ENCODE data around the gene NXNL1.
"Not testable (repeated sequence)": the region's sequence is repeated elsewhere in the genome, so short reads cannot be mapped to it uniquely, and the experiment has no call there.

The NXNL1 gene

DNA sequence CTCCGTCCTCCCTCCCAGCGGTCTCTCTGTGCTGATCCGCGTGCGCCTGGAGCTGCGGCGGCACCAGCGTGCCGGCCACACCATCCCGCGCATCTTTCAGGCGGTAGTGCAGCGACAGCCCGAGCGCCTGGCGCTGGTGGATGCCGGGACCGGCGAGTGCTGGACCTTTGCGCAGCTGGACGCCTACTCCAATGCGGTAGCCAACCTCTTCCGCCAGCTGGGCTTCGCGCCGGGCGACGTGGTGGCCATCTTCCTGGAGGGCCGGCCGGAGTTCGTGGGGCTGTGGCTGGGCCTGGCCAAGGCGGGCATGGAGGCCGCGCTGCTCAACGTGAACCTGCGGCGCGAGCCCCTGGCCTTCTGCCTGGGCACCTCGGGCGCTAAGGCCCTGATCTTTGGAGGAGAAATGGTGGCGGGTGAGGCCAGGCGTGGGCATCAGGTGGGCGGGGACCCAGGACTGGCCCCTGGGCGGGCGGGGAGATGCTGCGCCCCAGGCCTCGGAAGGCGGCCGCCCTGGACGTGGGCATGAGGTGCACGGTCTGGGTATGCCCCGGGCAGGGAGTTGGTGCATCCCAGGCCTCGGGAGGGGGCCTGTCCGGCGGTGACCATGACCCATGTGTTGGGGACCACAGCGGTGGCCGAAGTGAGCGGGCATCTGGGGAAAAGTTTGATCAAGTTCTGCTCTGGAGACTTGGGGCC lies 26.0 kb upstream of the NXNL1 start:
- no peak for DNase-seq (ENCODE audit: low read depth in 2 of 2)

DNA sequence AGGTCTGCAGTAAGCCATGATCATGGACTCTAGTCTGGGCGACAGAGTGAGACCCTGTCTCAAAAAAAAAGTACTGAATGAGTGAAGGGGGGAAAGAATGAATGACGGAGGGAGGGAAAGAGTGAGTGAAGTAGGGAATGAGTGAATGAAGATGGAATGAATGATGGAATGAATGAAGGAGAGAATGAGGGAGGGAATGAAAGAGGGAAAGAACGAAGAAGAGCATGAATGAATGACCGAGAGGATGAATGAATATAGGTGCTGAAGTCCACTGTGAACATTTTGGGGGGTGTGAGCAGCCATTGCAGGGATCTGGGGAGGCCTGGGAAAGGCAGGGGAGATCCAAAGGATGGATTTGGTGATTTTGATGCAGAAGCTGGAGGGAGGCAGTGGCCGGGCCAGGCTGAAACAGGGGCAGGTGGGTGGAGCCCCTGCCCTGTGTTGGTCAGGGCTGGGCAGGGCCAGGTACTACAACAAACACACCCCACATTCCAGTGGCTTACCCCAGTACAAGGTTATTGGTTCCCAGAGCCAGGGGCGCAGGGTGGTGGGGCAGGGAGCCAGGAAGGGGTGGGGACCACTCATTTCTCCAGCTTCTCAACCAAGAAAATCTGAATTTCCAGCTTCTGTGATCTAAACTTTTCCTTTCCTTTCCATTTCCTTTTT lies 23.9 kb upstream of the NXNL1 start:
- DNase-seq (ENCODE audit: low read depth in 2 of 2): no peak

DNA sequence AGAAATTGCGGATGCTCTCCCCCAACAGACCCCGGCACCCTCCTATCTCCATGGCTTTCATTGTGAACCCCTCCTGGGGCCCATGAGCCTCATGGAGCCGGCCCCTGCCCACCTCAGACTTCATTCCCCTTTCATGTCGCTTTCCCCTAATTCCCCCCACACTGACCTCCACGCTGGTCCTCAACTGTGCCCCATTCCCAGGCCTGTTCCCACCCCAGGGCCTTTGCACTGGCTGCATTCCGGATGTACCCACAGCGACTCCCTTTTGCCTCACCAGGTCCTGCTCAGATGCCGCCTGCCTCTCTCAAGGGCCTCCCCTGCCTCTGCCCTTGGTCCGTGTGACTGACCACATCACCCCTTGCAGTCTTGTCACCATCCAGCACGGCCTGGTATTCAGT lies 22.9 kb upstream of the NXNL1 start:
- no peak for DNase-seq (ENCODE audit: low read depth in 2 of 2)

DNA sequence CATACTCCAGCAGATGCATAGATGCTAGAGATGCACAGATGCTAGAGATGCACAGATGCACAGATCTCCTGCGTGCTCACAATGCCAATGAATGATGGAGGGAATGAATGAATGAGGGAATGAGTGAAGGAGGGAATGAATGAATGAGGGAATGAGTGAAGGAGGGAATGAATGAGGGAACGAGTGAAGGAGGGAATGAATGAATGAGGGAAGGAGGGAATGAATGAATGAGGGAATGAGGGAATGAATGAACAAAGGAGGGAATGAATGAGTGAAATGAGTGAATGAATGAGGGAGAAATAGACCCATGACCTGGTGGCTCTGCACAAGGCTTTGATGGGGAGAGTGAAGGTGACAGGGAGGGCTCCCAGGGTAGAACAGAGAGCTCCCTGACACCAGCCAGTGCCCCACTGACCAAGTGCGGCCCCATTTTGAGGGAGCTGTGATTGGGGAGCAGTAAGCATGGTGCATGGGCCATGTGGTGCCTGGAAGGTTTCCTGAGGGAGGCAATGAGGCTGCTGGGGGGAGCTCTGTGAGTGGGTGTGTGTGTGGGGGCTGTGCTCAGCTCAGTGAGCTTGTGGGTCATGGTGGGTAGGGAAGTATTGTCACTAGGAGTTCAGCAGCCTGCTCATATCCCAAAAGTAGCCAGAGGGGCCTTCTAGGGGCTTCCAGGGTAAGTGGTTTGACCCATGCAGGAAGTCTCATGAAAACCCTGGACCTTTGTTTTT lies 22.3 kb upstream of the NXNL1 start:
- DNase-seq (ENCODE audit: low read depth in 2 of 2): no peak

DNA sequence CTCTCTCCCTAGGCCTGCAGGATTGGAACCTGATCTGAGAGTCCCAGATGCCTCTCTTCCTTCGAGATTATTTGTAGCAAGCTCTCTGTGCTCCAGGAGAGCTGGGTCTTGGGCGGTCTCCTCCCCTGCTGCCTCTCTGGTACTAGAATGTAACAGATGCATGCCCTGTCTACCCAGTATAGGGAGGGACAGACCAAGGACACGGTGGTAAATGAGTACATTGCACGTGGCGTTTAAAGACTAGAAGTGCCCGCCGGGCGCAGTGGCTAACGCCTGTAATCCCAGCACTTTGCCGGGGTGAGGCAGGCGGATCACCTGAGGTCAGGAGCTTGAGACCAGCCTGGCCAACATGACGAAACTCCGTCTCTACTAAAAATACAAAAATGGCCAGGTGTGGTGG lies 21.3 kb upstream of the NXNL1 start:
- no peak for DNase-seq (ENCODE audit: low read depth in 2 of 2)

DNA sequence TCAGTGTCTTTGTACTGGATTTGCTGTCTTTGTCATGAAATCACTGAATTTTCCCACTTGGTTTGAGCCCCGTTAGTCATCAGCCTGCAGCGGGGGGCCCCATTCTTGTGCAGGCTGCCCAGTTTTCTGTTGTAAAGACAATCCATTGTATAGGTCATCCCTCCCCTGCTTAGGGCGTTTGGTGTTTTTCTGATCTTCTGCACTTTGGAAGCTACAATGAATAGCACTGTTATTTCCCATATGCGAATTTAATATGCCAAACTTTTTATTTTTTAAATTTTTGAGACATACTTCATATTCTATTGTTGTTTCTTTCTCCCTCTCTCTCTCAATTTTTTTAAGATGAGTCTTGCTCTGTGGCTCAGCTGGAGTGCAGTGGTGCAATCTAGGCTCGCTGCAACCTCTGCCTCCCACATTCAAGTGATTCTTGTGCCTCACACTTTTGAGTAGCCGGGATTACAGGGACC lies 18.6 kb upstream of the NXNL1 start:
- no peak for DNase-seq (ENCODE audit: low read depth in 2 of 2)

DNA sequence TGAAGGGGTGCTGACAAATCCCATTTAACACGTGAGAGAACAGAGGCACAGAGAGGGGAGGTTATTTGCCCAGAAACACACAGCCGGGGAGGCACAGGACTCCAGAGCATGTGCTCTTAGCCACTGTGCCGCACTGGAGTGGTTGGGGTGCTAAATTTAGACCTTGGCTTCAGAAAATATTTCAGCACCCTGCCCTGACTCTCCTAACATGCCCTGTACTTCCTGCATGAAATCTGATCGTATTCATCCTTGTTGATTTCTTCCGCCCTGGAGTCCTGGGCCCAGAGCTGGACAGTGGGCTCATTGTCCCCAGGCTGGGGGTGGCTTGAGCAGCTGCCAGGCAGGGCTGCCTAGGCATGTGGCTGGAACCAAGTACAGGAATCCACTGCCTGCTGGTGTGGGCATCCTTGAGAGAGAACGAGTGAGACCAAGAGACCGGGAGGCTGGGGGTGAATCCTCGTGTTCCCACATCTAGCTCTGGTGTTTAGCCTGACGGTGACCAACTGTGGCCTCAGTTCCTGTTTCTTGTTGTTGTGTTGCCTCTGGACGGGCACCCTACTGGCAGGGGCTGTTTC lies 14.9 kb upstream of the NXNL1 start:
- no peak for DNase-seq (ENCODE audit: low read depth in 2 of 2)

DNA sequence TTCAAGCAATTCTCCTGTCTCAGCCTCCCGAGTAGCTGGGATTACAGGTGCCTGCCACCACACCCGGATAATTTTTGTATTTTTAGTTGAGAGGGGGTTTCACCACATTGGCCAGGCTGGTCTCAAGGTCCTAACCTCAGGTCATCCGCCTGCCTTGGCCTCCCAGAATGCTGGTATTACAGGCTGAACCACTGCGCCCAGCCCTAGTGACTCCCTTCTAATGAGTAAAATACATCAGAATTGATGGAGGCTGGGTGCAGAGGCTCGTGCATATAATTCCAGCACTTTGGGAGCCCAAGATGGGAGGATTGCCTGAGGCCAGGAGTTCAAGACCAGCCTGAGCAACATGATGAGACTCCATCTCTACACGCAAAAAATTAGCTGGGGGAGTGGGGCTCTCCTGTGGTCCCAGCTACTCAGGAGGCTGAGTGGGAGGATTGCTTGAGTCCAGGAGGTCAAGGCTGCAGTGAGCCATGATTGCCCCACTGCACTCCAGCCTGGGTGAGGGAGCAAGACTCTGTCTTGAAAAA lies 14.3 kb upstream of the NXNL1 start:
- not testable (repeated sequence) for DNase-seq (ENCODE audit: low read depth in 2 of 2)

DNA sequence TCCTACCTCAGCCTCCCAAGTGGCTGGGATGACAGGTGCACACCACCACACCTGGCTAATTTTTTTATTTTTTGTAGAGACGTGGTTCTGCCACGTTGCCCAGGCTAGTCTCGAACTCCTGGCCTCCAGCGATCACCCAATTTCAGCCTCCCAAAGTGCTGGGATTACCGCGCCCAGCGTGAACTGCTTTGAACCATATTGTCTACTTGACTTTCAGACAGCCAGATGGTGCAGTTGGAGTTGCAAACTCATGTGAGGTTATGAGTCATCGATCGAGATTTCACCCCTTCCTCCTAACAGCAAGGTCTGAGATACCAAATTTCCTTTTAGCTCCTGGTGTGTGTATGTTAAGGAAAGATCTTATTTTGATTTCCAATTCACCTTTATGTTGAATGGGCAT lies 12.3 kb upstream of the NXNL1 start:
- DNase-seq (ENCODE audit: low read depth in 2 of 2): no peak

DNA sequence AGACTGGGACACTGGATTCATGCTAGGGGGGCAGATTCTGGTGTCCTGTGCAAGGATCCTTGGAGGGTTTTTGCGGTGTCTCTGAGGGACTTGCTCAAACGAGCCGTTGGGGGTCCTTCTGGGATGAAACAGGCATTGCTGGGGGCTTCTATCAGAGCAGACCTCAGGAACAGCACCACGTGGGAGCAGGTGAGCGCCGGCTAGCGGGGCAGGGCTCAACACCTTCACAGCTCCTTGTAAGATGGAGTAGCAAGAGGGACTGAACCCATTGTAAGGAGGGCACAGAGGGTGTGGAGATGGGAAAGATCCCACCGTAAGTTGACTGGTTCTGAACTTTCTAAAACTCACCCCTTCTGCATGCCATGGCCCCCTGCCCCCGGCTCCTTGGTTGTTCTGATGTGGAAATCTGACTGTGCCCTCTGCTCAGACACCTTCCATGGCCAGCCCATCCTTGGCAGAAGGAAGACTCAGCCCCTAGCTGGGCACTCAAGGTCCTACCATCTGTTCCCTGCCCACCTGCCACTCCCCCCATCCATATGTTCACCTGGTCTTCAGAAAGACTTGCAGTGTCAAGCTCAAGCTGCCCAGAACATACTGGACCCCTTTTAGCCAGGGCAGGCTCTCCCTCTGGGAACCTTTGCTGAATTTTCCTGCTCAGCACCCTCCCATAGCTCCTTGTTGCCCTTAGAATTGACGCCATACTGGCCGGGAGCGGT lies 10.8 kb upstream of the NXNL1 start:
- DNase-seq (ENCODE audit: low read depth in 2 of 2): no peak

DNA sequence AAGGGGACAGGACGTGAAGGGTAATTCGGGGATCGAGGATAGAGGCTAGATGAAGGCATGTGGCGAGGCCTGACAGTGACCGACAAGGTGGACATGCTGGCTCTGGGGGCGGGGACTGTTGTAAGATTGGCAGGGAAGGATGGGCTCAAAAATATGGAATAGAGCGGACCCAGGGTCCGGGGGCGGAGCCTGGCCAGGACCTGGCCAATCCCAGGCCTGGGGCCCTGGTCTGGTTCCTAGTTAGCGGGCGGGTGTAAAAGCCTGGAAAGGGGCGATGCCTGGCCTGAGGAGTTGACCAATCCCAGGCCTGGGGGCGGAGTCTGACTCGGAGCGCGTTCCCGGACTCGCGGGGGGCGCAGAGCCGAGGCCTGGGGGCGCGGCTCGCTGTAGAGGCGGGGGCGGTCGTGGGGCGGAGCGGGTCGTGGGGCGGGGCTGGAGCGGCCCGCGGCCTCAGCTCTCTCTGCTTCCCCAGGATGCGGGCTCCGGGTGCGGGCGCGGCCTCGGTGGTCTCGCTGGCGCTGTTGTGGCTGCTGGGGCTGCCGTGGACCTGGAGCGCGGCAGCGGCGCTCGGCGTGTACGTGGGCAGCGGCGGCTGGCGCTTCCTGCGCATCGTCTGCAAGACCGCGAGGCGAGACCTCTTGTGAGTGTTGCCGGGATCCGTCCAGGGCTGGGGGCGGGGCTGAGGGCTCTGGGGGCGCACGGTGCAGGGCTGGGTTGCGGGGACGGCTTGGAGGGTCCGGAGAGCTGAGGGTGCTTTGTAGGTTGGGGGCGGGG lies 9.5 kb upstream of the NXNL1 start, which contains the start of gene SLC27A1:
TSS of gene SLC27A1 (plus strand) at position 457 of the 774 bp plus-strand sequence. CDS start at position 474, 17 bp downstream.
- DNase-seq (ENCODE audit: low read depth in 2 of 2): peak; percentile 79 to 83

DNA sequence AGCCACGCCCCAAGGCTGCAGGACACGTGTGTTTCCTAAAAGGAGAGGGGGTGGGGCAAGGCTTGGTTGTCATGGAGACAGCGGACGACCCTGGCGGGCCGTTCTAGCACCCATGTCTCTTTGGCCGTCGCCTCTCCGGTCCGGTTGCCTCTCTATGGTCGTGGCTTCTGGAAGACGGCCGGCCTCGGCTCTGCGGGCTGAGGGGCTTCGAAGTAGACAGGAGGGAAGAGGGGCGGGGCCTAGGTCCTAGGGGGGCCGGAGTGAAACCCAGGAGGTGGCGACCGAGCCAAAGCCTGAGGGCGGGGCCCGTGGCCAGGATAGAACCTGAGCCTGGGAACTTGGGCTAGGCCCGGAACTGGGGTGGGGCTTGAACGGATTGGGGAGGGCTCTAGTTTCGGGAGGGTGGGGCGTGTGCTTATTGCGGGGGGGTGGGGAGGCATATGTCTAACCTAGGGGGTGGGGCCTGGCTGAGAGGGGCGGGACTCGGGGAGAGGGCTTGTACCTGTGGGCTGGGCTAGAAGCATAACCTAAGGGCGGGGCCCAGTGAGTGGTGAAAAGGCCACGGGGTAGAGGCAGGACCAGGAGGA lies 8.8 kb upstream of the NXNL1 start:
- DNase-seq (ENCODE audit: low read depth in 2 of 2): peak; percentile 86 to 90

DNA sequence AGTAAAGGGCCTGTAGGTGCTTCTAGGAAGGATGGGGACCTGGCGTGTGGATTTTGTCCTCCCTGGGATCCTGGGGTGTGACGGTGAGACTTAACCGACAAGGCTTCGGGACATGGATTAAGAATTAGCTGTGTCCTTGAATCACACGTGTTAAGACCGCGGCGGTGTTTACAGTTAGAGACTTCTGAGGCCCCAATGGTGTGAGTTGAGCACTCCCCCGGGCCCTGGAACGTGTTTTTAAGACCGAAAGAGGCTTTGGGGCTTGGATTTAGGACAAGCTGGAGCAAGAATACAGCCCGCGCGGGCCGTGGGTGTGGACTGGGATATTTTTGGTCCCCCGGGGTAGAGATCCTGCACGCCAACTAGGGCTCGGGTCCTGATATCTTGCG lies 8.4 kb upstream of the NXNL1 start:
- DNase-seq (ENCODE audit: low read depth in 2 of 2): no peak

DNA sequence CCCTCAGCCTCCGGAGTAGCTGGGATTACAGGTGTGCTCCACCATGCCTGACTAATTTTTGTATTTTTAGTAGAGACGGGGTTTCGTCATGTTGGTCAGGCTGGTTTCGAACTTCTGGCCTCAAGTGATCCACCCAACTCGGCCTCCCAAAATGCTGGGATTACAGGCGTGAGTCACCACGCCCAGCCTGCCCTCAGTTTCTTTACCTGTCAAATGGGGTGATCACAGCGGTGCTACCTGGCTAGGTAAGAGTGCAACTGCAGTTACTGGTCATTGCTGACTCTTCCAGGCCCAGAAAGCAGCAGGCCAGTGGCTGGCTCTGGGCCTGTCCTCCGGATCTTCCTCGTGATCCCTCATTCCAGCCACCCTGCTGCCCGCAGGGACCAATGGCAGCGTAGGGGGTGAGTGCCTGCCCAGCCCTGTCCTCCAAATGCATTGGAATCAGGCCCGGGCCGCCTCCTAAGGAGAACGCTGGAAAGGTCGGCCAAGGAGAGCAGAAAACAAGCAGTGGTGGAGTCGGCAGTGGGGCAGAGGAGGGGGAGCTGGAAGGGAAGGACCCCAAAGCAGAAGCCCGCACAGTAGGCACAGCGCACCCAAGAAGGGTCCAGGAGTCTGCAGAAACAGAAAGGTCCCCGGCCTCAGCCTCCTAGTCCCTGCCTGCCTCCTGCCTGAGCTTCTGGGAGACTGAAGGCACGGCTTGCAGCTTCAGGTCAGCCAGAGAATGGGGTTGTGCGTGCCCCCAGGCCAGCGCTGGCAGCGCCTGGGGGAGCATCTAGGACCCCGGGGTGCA lies 7.8 kb upstream of the NXNL1 start:
- DNase-seq (ENCODE audit: low read depth in 2 of 2): no peak

DNA sequence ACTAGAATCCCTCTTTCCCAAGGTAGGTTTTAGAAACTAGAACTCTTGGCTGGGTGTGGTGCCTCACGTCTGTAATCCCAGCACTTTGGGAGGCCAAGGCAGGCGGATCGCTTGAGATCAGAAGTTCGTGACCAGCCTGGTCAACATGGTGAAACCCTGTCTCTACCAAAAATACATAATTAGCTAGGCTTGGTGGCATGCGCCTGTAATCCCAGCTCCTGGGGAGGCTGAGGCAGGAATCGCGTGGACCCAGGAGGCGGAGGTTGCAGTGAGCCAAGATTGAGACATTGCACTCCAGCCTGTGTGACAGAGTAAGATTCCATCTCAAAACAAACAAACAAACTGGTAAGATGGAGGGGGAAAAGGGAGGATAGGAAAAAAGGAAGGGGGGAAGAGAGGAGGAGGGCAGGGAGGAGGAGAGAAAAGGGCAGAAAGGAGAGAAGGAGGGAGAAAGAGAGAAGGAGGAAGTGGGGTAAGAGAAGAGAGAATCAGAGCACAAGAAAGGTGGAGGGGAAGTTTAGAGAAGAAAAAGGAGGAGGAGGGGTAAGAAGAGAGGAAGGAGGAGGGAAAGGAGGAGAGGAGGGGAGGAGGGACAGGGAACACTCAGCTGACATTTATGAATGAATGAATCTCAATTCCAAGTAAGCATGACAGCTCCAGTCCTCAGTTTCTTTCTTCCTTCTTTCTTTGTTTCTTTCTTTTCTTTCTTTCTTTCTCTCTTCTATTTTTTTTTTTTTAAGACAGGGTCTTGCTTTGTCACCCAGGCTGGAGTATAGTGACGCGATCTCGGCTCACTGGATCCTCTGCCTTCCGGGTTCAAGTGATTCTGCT lies 7.0 kb upstream of the NXNL1 start:
- no peak for DNase-seq (ENCODE audit: low read depth in 2 of 2)

DNA sequence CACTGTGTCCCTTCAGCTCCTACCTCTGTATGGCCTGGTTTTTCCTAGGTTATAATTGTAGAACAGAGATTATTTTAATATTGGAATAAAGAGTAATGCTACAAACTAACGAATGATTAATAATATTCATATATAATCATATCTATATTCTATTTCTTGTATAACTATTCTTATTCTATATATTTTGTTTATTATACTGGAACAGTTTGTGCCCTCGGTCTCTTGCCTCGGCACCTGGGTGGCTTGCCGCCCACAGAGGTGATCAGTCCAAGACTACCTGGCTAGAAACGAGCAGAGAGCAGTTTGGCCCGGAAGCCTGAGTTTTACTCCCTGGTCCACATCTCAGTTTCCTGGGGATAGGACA lies 5.7 kb upstream of the NXNL1 start:
- DNase-seq (ENCODE audit: low read depth in 2 of 2): no peak

DNA sequence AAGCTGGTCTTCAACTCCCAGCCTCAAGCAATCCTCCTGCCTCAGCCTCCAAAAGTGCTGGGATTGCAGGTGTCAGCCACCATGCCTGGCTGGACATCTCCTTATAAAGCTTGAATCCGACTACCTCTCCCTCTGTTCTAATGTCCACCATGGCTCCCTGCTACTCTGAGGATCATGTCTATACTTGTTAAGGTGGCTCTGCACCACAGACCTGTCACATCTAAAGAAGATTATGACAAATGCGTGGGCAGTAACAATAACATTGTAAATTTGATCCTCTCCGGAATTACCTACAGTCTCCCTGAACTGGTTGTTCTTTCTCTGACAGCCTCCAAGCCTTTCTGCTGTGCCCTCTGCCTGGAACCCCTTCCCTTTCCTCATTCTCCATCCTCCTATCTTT lies 1.8 kb downstream of the NXNL1 start:
- DNase-seq (ENCODE audit: low read depth in 2 of 2): no peak

DNA sequence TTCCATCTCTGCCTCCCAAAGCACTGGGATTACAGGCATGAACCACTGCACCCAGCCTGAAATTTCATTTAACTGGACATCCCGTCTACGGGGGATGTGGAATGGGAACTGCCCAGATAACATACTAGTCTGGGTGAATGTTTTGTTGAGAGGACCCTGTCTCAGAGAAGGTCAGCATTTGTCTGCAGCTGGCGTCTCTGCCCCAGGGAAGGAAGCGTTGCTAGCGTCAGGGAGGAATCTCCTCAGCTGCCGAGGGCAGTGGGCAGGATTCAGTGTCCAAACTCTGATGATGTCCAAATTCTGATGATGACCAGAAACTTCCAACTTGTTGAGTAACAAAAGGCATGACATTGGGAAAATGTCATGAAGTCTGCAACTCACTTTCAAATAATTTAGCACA lies 3.1 kb downstream of the NXNL1 start:
- no peak for DNase-seq (ENCODE audit: low read depth in 2 of 2)

DNA sequence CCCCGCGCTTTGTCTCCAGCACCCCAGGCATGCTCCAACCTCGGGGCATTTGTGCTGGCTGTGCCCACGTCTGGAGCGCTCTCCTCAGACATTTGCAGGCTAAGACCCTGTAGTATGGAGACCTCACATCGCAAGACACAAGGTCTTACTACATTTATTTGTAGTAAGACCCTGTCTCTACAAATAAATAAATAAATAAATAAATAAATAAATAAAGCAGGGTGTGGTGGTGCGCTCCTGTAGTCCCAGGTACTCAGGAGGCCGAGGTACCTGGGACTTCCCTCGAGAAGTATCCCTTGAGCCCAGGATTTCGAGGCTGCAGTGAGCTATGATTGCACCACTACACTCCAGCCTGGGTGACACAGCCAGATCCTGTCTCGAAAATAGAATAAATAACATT lies 4.6 kb downstream of the NXNL1 start:
- no peak for DNase-seq (ENCODE audit: low read depth in 2 of 2)

Measured in stimulated activated CD4-positive, alpha-beta T cell treated with anti-CD3 and anti-CD28 coated beads, Interleukin-1b, Interleukin-23, amount 100 ng/mL, for 4 hours (primary cell).